Measurements from ENCODE around the gene HACL1.

HACL1 gene

GRCh38 chr3:15601399-15602145 is at the start of gene HACL1, which contains the start of gene BTD:
Gene HACL1, minus strand, starts transcription at chr3:15601569. Its CDS starts 106 bp downstream, at chr3:15601463.
Gene BTD, plus strand, starts transcription at chr3:15601745. Its CDS starts 33,695 bp downstream, at chr3:15635440.
- peak; percentile 98 for DNase-seq (ENCODE audit: low read depth, low spot score)

DNA sequence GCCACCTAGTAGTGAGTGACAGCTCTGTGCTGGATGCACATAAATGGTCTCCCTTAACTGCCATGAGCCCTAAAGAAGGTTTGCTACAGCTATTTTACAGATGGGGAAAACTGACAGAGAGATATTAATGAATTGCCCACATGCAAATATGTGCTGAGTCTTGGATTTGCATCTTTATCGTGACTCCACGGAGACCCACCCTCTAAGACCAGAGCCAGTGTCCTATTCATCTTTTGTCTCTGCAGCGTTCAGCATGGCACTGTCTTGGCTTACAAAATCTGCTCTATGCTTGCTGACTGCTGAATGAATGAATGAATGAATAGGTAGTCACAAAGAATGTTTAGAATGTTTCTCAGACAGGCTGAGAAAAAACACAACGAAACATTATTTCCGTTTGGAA is 48.5 kb upstream of the HACL1 start:
- no peak for DNase-seq (ENCODE audit: low read depth, low spot score)

GRCh38 chr3:15649341-15649740 is 48.0 kb upstream of the HACL1 start:
- no peak for DNase-seq (ENCODE audit: low read depth, low spot score)

DNA sequence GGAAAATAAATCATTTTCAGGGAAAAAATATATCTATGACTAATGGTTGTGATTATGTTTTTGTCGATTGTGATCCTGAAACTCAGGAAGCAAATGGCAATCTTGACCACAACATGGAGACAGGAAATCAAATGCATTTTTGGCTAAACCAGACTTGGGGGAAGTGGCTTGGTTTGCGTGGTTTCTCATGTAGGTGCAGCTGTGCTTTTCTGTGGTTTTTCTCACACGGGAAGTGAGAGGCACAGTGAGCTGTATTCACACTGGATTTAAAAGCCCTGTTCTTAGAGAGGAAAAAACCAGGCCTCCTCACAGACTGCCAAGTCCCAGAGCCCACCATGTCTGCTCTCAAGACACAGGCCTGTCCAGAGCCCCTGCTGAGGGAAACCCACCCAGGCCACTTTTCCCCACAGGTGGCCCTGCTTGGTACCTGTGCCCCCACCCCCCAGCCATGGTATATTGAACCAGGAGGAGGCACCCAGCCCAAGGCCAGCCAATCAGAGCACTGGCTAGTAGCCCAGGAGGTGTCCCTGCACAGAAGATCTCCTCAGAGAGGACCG is 46.3 kb upstream of the HACL1 start:
- DNase-seq (ENCODE audit: low read depth, low spot score): peak; percentile 6

- DNase-seq (ENCODE audit: low read depth, low spot score): no peak
Measured at GRCh38 chr3:15646851-15647511, 45.6 kb upstream of the HACL1 start.

GRCh38 chr3:15645740-15646501 is 44.6 kb upstream of the HACL1 start:
- DNase-seq (ENCODE audit: low read depth, low spot score): no peak

GRCh38 chr3:15645246-15645645 is 43.9 kb upstream of the HACL1 start:
- no peak for DNase-seq (ENCODE audit: low read depth, low spot score)

DNA sequence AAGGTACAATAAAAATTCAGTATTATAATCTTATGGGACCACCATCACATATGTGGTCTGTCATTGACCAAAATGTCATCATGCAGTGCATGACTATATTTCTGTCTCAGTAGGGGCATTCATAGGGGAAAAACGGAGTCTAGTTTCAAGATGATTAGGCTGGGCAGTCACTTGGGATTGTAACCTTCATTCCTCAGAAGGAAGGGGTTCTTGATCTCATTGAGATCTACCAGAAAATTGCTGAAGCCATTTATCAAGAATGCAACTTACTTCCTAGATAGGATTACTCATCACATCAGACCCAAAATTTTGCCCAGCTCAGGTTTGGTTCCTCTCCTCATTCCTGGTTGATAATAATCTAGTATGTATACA is 37.5 kb upstream of the HACL1 start:
- no peak for DNase-seq (ENCODE audit: low read depth, low spot score)

GRCh38 chr3:15638193-15638890 is 37.0 kb upstream of the HACL1 start:
- no peak for DNase-seq (ENCODE audit: low read depth, low spot score)

DNA sequence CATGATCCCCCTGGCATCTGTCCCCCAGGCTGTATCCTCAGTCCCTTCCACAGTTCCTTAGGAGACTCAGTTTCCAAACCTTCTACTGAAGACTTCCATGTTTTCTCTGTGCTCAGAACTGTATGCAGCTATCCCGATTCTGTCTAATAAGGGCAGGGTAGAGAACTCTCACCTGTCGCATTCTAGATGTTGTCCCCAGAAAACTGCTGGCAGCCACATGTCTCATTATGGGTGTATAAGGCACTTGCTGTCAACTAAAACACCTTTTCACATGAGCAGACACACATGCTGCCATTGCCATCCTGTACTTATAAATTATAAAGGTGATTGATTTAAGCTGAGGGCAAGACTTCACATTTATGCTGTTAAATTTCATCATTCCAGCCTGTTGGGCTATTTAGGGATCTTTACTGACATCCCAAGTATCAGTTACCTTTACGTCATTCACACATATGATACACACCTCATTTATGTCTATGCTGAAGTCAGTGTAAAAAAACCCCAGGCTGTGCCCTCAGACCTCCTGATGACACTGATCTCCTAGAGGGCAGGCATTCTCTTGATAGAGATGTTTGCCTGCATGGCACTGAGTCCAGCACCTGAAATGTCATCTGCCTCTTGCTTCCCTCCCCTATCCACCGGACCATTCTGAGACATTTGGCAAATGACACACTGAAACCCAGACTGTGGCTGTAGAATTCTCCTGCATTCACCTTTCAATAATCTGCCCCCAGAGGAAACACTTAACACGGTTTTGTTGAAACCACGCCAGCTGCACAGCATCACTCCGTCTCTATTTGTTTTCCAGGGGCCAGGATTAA is 36.0 kb upstream of the HACL1 start:
- DNase-seq (ENCODE audit: low read depth, low spot score): no peak

DNA sequence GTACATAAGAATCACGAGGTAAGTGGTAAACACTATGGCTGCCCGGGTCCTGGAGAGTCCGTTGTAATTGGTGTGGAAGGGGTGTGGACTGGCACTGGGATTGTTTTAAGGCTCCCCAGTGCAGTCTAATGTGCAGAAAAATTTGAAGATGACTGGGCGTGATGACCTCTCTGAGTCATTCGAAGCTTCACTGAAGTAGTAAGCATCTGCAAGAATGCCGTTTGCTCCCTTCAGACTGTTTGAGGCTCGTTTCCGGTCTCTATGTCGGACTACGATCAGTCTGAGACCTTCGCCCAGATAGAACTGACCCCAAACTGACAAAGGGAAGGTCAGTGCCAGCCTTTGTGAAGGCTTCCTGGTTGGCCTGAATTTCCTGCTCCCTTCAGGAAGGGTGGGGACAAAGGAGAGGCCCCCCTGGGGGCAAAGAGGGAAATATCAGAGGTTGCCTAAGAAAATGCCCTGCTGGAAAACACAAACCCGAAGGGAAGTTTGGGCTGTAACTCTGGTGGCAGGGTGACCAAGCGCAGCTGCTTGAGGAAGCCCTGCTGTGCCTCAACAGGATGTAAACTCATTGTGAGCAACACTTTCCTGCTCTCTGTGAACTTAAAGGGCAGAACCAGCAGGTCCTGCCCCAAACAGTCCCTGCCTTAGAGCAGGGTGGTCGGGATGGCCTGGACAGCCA is 34.8 kb upstream of the HACL1 start:
- DNase-seq (ENCODE audit: low read depth, low spot score): no peak

DNA sequence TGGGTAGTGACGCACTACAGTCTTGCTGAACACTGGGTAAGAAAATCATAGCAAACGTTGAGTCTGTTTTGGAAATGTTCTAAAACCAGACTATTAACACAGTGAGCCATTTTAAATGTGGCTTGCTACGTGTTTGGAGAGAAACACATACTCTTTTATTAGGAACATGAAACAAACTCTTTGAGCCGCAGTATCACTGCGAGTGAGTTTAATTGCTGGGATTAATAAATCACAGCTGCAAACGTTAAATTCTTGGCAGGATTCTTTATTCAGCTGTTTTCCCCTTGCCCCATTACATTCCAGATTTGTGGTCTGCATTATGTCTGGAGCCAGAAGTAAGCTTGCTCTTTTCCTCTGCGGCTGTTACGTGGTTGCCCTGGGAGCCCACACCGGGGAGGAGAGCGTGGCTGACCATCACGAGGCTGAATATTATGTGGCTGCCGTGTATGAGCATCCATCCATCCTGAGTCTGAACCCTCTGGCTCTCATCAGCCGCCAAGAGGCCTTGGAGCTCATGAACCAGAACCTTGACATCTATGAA is 33.8 kb upstream of the HACL1 start:
- no peak for DNase-seq (ENCODE audit: low read depth, low spot score)

DNA sequence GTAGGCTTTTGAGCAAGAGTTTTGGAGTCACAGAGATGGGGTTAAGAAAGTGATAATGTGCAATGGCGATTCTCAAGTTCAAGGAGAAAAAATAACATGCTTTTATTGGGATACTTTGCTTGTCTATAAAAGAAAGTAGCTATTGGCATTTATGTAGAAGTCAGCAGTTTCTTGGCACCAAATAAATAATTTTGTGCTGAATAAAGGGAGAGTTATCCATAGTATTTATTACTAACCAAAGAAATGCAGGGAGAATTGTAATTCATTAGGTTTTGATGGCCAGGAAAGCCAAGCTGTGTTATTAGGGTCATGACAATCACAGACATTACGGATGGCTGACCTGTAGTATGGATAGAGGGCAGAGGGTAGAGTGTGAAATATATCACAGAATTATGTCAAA is 33.3 kb upstream of the HACL1 start:
- no peak for DNase-seq (ENCODE audit: low read depth, low spot score)

- DNase-seq (ENCODE audit: low read depth, low spot score): no peak
Measured at GRCh38 chr3:15633766-15634598, 32.6 kb upstream of the HACL1 start.

GRCh38 chr3:15633159-15633558 is 31.8 kb upstream of the HACL1 start:
- no peak for DNase-seq (ENCODE audit: low read depth, low spot score)

DNA sequence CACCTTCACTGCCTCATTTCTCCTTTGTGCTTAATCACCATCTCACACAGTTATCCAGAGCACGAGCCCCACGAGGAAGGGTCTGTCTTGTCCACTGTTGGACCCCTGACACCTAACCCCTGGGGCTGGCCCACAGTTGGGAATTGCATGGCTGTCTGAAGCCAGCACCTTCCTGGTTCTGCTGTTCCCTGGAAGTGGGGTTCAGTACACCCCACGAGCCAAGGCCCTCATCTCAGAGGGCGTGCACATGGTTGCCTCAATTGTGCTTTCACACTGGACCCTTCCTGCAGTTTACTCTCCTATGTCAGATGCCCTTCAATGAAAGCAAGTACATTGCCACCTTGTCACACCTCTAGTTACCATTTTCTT is 30.8 kb upstream of the HACL1 start:
- no peak for DNase-seq (ENCODE audit: low read depth, low spot score)

- no peak for DNase-seq (ENCODE audit: low read depth, low spot score)
Measured at GRCh38 chr3:15631426-15632211, 30.2 kb upstream of the HACL1 start.

DNA sequence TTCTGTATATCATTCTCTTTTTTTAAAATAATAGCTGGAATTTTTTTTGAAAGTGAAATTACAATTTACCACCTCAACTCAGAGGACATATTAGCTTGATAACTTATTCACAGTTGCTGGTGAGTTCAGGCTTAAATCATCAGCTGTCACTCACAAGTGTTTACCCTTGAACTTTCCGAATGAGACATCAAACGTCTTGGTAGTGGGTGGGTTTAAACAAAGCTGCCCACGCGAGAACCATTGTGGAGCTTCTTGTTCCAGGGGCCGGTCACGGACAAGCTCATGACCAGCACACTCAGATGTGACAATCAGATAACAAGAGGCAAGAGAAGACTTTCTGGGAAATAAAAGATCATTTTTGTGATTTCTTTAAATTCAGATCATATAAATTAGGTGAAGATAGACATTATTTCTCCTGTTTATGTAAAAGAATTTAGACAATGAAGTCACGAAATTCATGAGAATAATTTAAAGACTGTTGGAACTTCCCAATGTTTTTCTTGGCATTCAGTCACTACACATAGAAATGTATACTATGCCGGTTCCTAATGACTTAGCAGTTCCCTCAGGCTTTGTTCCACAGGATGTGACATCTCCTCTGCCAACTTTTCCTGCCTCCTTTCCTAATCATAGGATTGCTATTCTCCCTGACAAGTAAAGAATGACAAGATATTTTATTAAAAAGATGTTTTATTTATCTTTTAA is 29.4 kb upstream of the HACL1 start:
- DNase-seq (ENCODE audit: low read depth, low spot score): no peak

Data from activated naive CD8-positive, alpha-beta T cell treated with anti-CD3 and anti-CD28 coated beads, Interleukin-2, amount 50 U/mL, for 16 hours (primary cell).